ENCODE measurements around the gene MEGF11.

The MEGF11 gene

DNA sequence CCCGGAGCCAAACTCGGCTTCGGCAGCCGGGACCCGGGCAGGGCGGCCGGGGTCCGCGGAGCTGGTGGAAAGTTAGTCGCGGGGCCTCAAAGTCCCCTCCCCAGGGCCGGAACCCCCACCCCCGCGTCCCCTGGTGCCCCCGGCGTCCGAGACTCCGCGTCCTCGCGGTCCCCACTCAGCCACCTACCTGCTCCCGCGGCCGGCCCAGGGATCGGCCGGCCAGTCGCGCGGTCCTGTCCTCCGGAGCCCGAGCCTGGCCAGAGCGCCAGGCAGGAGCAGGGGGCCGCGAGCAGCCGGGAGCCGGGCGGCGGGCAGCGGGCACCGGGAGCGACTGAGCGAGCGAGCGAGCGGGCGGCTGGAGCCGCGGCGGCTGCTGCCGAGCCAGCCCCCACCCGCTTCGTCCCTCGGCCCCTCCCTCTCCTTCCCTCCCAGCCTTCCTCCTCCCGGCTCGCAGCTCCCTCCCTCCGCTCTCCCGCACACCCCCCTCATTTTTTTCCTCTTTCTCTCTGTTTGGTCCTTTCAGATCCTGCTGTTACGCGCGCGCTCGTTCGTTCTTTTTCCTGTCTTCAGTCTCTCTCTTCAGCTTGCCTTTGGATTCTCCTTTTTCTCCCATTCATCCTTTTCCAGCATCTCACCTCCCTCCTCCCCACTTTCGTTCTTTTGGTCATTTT is at the start of gene MEGF11:
Gene MEGF11 (minus strand): TSS at position 333 of the 671 bp plus-strand sequence. CDS start 125,347 bp downstream, outside the sequence.
- Histone ChIP-seq H2AFZ (peak within 1 kb of the TSS; percentile 68), H3K27me3 (ENCODE audit: control insufficient read depth, insufficient read depth, low read length) (no peaks in the 10 kb centered on the region), H3K27ac (no peak within 1 kb of the TSS), H3K4me3 (ENCODE audit: low read depth, low read length) (peak within 1 kb of the TSS; percentile 44), H3K4me1 (no peaks in the 10 kb centered on the region), H3K36me3 (ENCODE audit: control insufficient read depth, insufficient read depth, low read length) (no peaks in the 10 kb centered on the region), H3K4me2 (ENCODE audit: low read length) (peak within 1 kb of the TSS; percentile 87), H3K9ac (no peak within 1 kb of the TSS), H3K9me3 (ENCODE audit: control insufficient read depth, low read length) (no peaks in the 10 kb centered on the region), H3K79me2 (no peaks in the 10 kb centered on the region)
- TF ChIP-seq, protein P1, sequence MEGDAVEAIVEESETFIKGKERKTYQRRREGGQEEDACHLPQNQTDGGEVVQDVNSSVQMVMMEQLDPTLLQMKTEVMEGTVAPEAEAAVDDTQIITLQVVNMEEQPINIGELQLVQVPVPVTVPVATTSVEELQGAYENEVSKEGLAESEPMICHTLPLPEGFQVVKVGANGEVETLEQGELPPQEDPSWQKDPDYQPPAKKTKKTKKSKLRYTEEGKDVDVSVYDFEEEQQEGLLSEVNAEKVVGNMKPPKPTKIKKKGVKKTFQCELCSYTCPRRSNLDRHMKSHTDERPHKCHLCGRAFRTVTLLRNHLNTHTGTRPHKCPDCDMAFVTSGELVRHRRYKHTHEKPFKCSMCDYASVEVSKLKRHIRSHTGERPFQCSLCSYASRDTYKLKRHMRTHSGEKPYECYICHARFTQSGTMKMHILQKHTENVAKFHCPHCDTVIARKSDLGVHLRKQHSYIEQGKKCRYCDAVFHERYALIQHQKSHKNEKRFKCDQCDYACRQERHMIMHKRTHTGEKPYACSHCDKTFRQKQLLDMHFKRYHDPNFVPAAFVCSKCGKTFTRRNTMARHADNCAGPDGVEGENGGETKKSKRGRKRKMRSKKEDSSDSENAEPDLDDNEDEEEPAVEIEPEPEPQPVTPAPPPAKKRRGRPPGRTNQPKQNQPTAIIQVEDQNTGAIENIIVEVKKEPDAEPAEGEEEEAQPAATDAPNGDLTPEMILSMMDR (IDR thresholded peaks at IDR 0.05) = no peak

DNA sequence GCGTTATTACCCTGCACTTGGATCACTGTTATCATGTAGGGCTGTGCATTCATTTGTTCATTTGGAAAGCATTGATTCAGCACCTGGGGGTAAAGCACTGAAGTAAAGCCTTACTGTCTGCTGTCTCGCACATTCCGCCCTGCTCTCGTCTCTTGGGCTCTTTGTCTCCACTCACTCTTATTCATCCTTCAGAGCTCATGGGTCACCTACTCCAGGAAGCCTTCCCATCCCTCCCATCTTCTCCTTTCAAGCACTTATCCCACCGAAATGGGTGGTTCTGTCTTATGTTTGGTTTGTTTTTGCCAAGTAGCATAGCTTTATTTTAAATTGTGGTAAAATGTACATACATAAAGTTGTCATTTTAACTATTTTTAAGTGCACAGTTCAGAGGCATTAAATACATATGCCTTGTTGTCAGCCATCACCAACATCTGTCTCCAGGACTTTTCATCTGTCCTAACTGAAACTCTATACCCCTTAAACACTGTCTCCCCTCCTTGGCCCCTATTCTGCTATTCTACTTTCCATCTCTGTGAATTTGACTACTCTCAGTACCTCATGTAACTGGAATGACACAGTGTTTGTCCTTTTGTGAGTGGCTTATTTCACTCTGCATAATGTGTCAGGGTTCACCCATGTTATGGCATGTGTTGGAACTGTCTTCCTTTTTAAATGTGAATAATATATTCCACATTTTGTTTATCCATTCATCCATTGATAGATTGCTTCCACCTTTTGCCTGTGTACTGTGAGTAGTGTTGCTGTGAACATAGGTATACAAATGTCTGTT is 49.1 kb upstream of the MEGF11 start:
- Histone ChIP-seq H3K36me3 (ENCODE audit: control insufficient read depth, insufficient read depth, low read length) (no peaks in the 10 kb centered on the region), H3K27me3 (ENCODE audit: control insufficient read depth, insufficient read depth, low read length) (no peaks in the 10 kb centered on the region), H3K9me3 (ENCODE audit: control insufficient read depth, low read length) (no peaks in the 10 kb centered on the region), H3K9ac (no peak overlapping the region), H3K4me1 (no peaks in the 10 kb centered on the region), H3K4me2 (ENCODE audit: low read length) (no peak overlapping the region), H3K4me3 (ENCODE audit: low read depth, low read length) (no peak overlapping the region), H2AFZ (no peak overlapping the region), H3K27ac (no peak overlapping the region), H3K79me2 (peaks cover 1% of the 10 kb centered on the region)
- TF ChIP-seq, protein P1 (IDR thresholded peaks at IDR 0.05) = no peak

DNA sequence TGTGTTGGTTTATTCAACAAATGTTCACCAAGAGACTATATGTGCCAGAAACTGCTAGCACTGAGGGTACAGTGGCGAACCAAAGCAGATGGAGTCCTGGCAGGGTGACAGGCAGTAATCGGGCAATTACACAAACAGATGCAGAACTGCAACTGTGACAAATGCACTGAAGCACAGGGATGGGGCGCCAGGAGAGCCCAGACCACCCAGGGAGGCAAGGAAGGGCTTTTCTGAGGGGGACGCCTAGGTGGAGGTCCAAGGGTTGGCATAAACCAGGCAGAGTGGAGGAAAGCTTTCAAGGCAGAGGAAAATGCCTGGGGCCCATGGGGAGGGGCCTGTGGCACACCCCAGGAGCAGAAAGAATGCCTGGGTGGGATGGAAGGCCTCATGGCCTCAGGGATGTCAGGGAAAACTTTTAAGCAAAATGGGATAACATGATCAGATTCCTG is 45.3 kb upstream of the MEGF11 start:
- TF ChIP-seq, protein P1 (IDR thresholded peaks at IDR 0.05) = no peak
- Histone ChIP-seq H3K27ac (no peak overlapping the region), H3K4me3 (ENCODE audit: low read depth, low read length) (no peak overlapping the region), H2AFZ (no peak overlapping the region), H3K27me3 (ENCODE audit: control insufficient read depth, insufficient read depth, low read length) (no peaks in the 10 kb centered on the region), H3K4me1 (peaks cover 5% of the 10 kb centered on the region), H3K9ac (no peak overlapping the region), H3K9me3 (ENCODE audit: control insufficient read depth, low read length) (no peaks in the 10 kb centered on the region), H3K36me3 (ENCODE audit: control insufficient read depth, insufficient read depth, low read length) (no peaks in the 10 kb centered on the region), H3K4me2 (ENCODE audit: low read length) (no peak overlapping the region), H3K79me2 (peaks cover 3% of the 10 kb centered on the region)

DNA sequence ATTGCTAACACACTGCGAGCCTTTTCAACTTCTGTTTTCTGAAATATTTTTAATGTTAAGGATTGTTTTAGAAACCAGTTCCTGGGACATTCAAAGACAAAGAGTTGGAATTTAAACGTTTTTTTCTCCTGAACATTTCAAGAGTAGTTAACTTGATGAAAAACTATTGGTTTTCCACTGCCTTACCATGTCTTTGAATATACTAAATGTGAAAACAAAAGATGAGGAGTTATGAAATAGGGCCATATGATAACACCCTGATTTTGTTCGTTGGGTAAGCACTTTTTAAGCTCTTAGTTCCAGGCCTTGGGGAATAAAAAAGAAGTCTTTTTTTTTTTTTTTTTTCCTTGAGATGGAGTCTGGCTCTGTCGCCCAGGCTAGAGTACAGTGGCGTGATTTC is 42.6 kb upstream of the MEGF11 start:
- Histone ChIP-seq H3K4me1 (peaks cover 5% of the 10 kb centered on the region), H3K4me2 (ENCODE audit: low read length) (no peak overlapping the region), H3K79me2 (peaks cover 3% of the 10 kb centered on the region), H3K36me3 (ENCODE audit: control insufficient read depth, insufficient read depth, low read length) (no peaks in the 10 kb centered on the region), H3K27me3 (ENCODE audit: control insufficient read depth, insufficient read depth, low read length) (no peaks in the 10 kb centered on the region), H3K4me3 (ENCODE audit: low read depth, low read length) (no peak overlapping the region), H3K27ac (no peak overlapping the region), H3K9ac (no peak overlapping the region), H3K9me3 (ENCODE audit: control insufficient read depth, low read length) (no peaks in the 10 kb centered on the region), H2AFZ (no peak overlapping the region)
- TF ChIP-seq, protein P1 (IDR thresholded peaks at IDR 0.05) = no peak

All from parathyroid adenoma (tissue), 2 donors.